SK-N-SH (cell line): ENCODE results near the gene ERC1. TPM values are rescaled to one million over a fixed set of nuclear protein-coding genes. Genes with fewer than 3 reads are reported as not detected.

ENCODE experiments used
- CTCF ChIA-PET: fragments of 300-600, 350-600 bp; formaldehyde crosslinking; extraction: SDS; loops from one replicate; lab custom pipeline; 2021; lab: Yijun Ruan, JAX
- POLR2A ChIA-PET: fragments of 350-600 bp; sonication (Branson Sonifier 250); formaldehyde crosslinking; extraction: SDS; loops from one replicate; lab custom pipeline; 2020; ENCODE audit warnings: antibody characterized with exemption, inconsistent platforms; lab: Yijun Ruan, JAX
- DNase-seq: peaks from one replicate; pipeline ENCODE4 v3.0.0; 2012
- H2AFZ ChIP-seq: fragments of 200-600 bp; sonication (generic); 2 replicates; pipeline ENCODE4 v1.8.1; 2016; ENCODE audit warnings: antibody characterized with exemption, mild to moderate bottlenecking, low read depth
- H3F3A ChIP-seq: fragments of 200-600 bp; sonication (generic); replicated peaks from 2 replicates; pipeline ENCODE3; 2016; ENCODE audit warnings: antibody characterized with exemption, mild to moderate bottlenecking; ENCODE audit not compliant: insufficient read depth
- H3K27ac ChIP-seq, 2 experiments: fragments of 200-500 bp in 1 of 2; fragments of 200-600 bp in 1 of 2; sonication (Bioruptor generic) in 1 of 2; sonication (generic), shearing (Covaris generic) in 1 of 2; 2 replicates each; pipeline versions ENCODE4 v1.5.1 to v1.6.1; 2014 to 2016; ENCODE audit warnings: low read depth in 2 of 2, inconsistent platforms in 1 of 2, low read length in 1 of 2, mild to moderate bottlenecking in 1 of 2, mixed read lengths in 1 of 2
- H3K27me3 ChIP-seq: fragments of 200-600 bp; sonication (generic), shearing (Covaris generic); 2 replicates; pipeline ENCODE4 v1.6.1; 2016; ENCODE audit warnings: mixed run types; ENCODE audit not compliant: insufficient read depth
- H3K36me3 ChIP-seq, 2 experiments: fragments of 200-500 bp in 1 of 2; fragments of 200-600 bp in 1 of 2; sonication (Bioruptor generic) in 1 of 2; sonication (generic) in 1 of 2; replicated peaks in 1 of 2; 2 replicates each; pipeline versions ENCODE3 to v1.5.1; 2014 to 2016; ENCODE audit warnings: low read length in 1 of 2, mild to moderate bottlenecking in 1 of 2; ENCODE audit not compliant: insufficient read depth in 2 of 2, control insufficient read depth in 1 of 2
- H3K4me1 ChIP-seq, 2 experiments: fragments of 200-500 bp in 1 of 2; fragments of 200-600 bp in 1 of 2; sonication (Bioruptor generic) in 1 of 2; sonication (generic), shearing (Covaris generic) in 1 of 2; 2 replicates each; pipeline versions ENCODE4 v1.5.1 to v1.6.1; 2014 to 2016; ENCODE audit warnings: low read depth in 1 of 2, low read length in 1 of 2, mixed run types in 1 of 2; ENCODE audit not compliant: insufficient read depth in 2 of 2, control insufficient read depth in 1 of 2
- H3K4me2 ChIP-seq: fragments of 200-600 bp; sonication (generic), shearing (Covaris generic); 2 replicates; pipeline ENCODE4 v1.6.1; 2017; ENCODE audit warnings: mixed run types
- H3K4me3 ChIP-seq, 2 experiments: fragments of 200-500 bp in 1 of 2; fragments of 200-600 bp in 1 of 2; sonication (Bioruptor generic) in 1 of 2; sonication (generic), shearing (Covaris generic) in 1 of 2; 2 replicates each; pipeline versions ENCODE4 v1.5.1 to v1.8.1; 2014 to 2016; ENCODE audit warnings: low read depth in 2 of 2, inconsistent platforms in 1 of 2, low read length in 1 of 2, mild to moderate bottlenecking in 1 of 2, mixed read lengths in 1 of 2, moderate library complexity in 1 of 2
- H3K79me2 ChIP-seq: fragments of 200-600 bp; sonication (generic); 2 replicates; pipeline ENCODE4 v1.8.1; 2017; ENCODE audit warnings: mild to moderate bottlenecking; ENCODE audit not compliant: insufficient read depth
- H3K9ac ChIP-seq: fragments of 200-600 bp; sonication (generic); 2 replicates; pipeline ENCODE4 v1.6.1; 2017; ENCODE audit warnings: mixed run types
- H3K9me2 ChIP-seq: fragments of 200-600 bp; sonication (generic); 2 replicates; pipeline ENCODE4 v1.6.1; 2017; ENCODE audit warnings: mixed run types
- H3K9me3 ChIP-seq: fragments of 200-600 bp; sonication (generic); 2 replicates; pipeline ENCODE4 v1.6.1; 2017; ENCODE audit warnings: mixed run types, mild to moderate bottlenecking, moderate library complexity
- H4K20me1 ChIP-seq: fragments of 200-600 bp; sonication (generic); 2 replicates; pipeline ENCODE4 v1.6.1; 2017; ENCODE audit warnings: mild to moderate bottlenecking, mixed run types; ENCODE audit not compliant: insufficient read depth
- ELF1 ChIP-seq: IDR thresholded peaks from 2 replicates; pipeline ENCODE4 v1.4.0; 2012
- EP300 ChIP-seq, 2 experiments: IDR thresholded peaks; 2 replicates each; pipeline versions ENCODE4 v1.4.0 to v1.6.1; 2012; ENCODE audit warnings: borderline replicate concordance in 1 of 2, low read depth in 1 of 2, low read length in 1 of 2
- FOSL2 ChIP-seq: IDR thresholded peaks from 2 replicates; pipeline ENCODE4 v1.4.0; 2012; ENCODE audit warnings: low read depth, mild to moderate bottlenecking, moderate library complexity, borderline replicate concordance
- FOXJ3 ChIP-seq: sonication (generic); formaldehyde crosslinking; IDR thresholded peaks from 2 replicates; pipeline ENCODE4 v1.5.1; 2020; ENCODE audit warnings: mild to moderate bottlenecking, missing genetic modification reagents
- FOXM1 ChIP-seq: IDR thresholded peaks from 2 replicates; pipeline ENCODE4 v1.4.0; 2012; ENCODE audit warnings: low read depth, mild to moderate bottlenecking
- GABPA ChIP-seq: IDR thresholded peaks from 2 replicates; pipeline ENCODE4 v1.4.0; 2012; ENCODE audit warnings: low read depth, mild to moderate bottlenecking
- IRF3 ChIP-seq: fragments of 150-350 bp; IDR thresholded peaks from 2 replicates; pipeline ENCODE4 v1.6.1; 2016; ENCODE audit warnings: mild to moderate bottlenecking, low read depth, low read length
- JUND ChIP-seq: IDR thresholded peaks from 2 replicates; pipeline ENCODE4 v1.4.0; 2012
- MAX ChIP-seq: IDR thresholded peaks from 2 replicates; pipeline ENCODE4 v1.4.0; 2012; ENCODE audit warnings: low read depth
- NFIC ChIP-seq: IDR thresholded peaks from 2 replicates; pipeline ENCODE4 v1.4.0; 2012; ENCODE audit warnings: borderline replicate concordance
- NRF1 ChIP-seq: IDR thresholded peaks from 2 replicates; pipeline ENCODE4 v1.6.1; 2012; ENCODE audit warnings: low read depth, mild to moderate bottlenecking, low read length
- PBX3 ChIP-seq: IDR thresholded peaks from 2 replicates; pipeline ENCODE4; 2012
- POLR2AphosphoS5 ChIP-seq: IDR thresholded peaks from 2 replicates; pipeline ENCODE4 v1.6.1; 2012; ENCODE audit warnings: low read depth, low read length
- RAD21 ChIP-seq: IDR thresholded peaks from 2 replicates; pipeline ENCODE4 v1.6.1; 2012; ENCODE audit warnings: mild to moderate bottlenecking, low read length
- RCOR1 ChIP-seq: fragments of 150-350 bp; IDR thresholded peaks from 2 replicates; pipeline ENCODE4 v1.6.1; 2017; ENCODE audit warnings: antibody characterized with exemption, low read length
- REST ChIP-seq: IDR thresholded peaks from 2 replicates; pipeline ENCODE4 v1.6.1; 2012; ENCODE audit warnings: mild to moderate bottlenecking, low read depth, low read length, moderate library complexity
- SIN3A ChIP-seq: IDR thresholded peaks from 2 replicates; pipeline ENCODE4 v1.6.1; 2012; ENCODE audit warnings: low read depth, mild to moderate bottlenecking, low read length, moderate library complexity, borderline replicate concordance
- SMC3 ChIP-seq: IDR thresholded peaks from 2 replicates; pipeline ENCODE4 v1.6.1; 2012; ENCODE audit warnings: low read depth, low read length, improper control_type of control experiment
- TAF1 ChIP-seq: IDR thresholded peaks from 2 replicates; pipeline ENCODE4 v1.6.1; 2012; ENCODE audit warnings: low read depth, mild to moderate bottlenecking, low read length, moderate library complexity, borderline replicate concordance
- TCF12 ChIP-seq: IDR thresholded peaks from 2 replicates; pipeline ENCODE4 v1.4.0; 2012
- TEAD4 ChIP-seq: IDR thresholded peaks from 2 replicates; pipeline ENCODE4 v1.4.0; 2012; ENCODE audit warnings: mild to moderate bottlenecking, borderline replicate concordance; ENCODE audit not compliant: insufficient read depth
- YY1 ChIP-seq: IDR thresholded peaks from 2 replicates; pipeline ENCODE4 v1.4.0; 2012; ENCODE audit warnings: low read depth, mild to moderate bottlenecking
- WGBS: methylation state at CpG from one replicate; pipeline ENCODE4 v1.1.6; 2017; ENCODE audit warnings: low lambda C conversion rate; 5-methylcytosine and 5-hydroxymethylcytosine counted together
- polyA plus RNA-seq, 3 experiments: library from polyadenylated mRNA; depleted of rRNA; stranded (reverse); fragments of >200 nt; gene quantifications; 2 replicates each; pipeline ENCODE4 v1.2.3, GENCODE V29; 2012

The ERC1 gene
- polyA plus RNA-seq, 1 of the 3 experiments (the other 2 are of a cell fraction), result 7.5 TPM

GRCh38 chr12:1273051-1273450, 282.0 kb downstream of the ERC1 start:
- no peak overlapping the region for H3K4me2 ChIP-seq
- H3K4me3 ChIP-seq, result no peak overlapping the region
- H2AFZ ChIP-seq, result no peak overlapping the region
- no peaks in the 10 kb centered on the region for H3K9me3 ChIP-seq
- ChIA-PET POLR2A (no interaction called here), CTCF (no interaction called here)
- H4K20me1 ChIP-seq, result no peaks in the 10 kb centered on the region
- no peak overlapping the region for H3K27ac ChIP-seq
- TF ChIP-seq NRF1, result no peak
- TF ChIP-seq TAF1, result no peak
- TF ChIP-seq SMC3, result no peak
- TF ChIP-seq PBX3, result no peak
- no peak for TF ChIP-seq RCOR1
- TF ChIP-seq POLR2AphosphoS5, result no peak
- no peak for TF ChIP-seq TEAD4
- no peak for TF ChIP-seq REST
- TF ChIP-seq ELF1, result no peak
- no peak for TF ChIP-seq EP300 (IDR thresholded peaks at IDR 0.05; ENCODE audit: borderline replicate concordance in 1 of 2, low read depth in 1 of 2, low read length in 1 of 2)
- no peak for TF ChIP-seq RAD21
- TF ChIP-seq GABPA, result no peak
- TF ChIP-seq NFIC, result no peak
- TF ChIP-seq JUND, result no peak
- TF ChIP-seq FOXM1, result no peak
- no peak for TF ChIP-seq YY1
- TF ChIP-seq TCF12, result no peak
- no peak for DNase-seq
- H3F3A ChIP-seq, result peaks cover 6% of the 10 kb centered on the region
- no peaks in the 10 kb centered on the region for H3K27me3 ChIP-seq
- H3K36me3 ChIP-seq, result peaks cover 0 to 16% of the 10 kb centered on the region in 2 experiments
- WGBS, result 89% methylated on average over 5 of the region's 5 CpGs
- H3K79me2 ChIP-seq, result no peaks in the 10 kb centered on the region; the same call in 1 of the 2 replicates
- H3K9me2 ChIP-seq, result no peaks in the 10 kb centered on the region
- no peak overlapping the region for H3K9ac ChIP-seq
- no peaks in the 10 kb centered on the region for H3K4me1 ChIP-seq

- no peaks in the 10 kb centered on the region for H3K27me3 ChIP-seq
- no peaks in the 10 kb centered on the region for H3K9me2 ChIP-seq
- ChIA-PET POLR2A (no interaction called here), CTCF (interaction anchor here (0.6 to 0.9 kb wide), 2 partner anchors 130 to 311 kb away, joined by 3 read pairs; no protein-coding TSS in a partner anchor)
- WGBS, result 93% methylated on average over 4 of the region's 4 CpGs
- H3K4me1 ChIP-seq, result peaks cover 3 to 14% of the 10 kb centered on the region in 2 experiments; a peak in 2 of 4 replicates
- H3K9me3 ChIP-seq, result no peaks in the 10 kb centered on the region
- no peak for TF ChIP-seq TEAD4
- TF ChIP-seq FOSL2, result no peak
- TF ChIP-seq RAD21, result no peak
- TF ChIP-seq SIN3A, result no peak
- no peak for TF ChIP-seq FOXJ3 (CRISPR knock-in tag)
- no peak for TF ChIP-seq MAX
- no peak for TF ChIP-seq IRF3
- TF ChIP-seq EP300 (IDR thresholded peaks at IDR 0.05; ENCODE audit: borderline replicate concordance in 1 of 2, low read depth in 1 of 2, low read length in 1 of 2), result no peak
- no peak overlapping the region for H3K4me3 ChIP-seq
- H3K9ac ChIP-seq, result no peak overlapping the region
- no peaks in the 10 kb centered on the region for H3K79me2 ChIP-seq
- H3K36me3 ChIP-seq, result peaks cover 0 to 11% of the 10 kb centered on the region in 2 experiments
- H2AFZ ChIP-seq, result no peak overlapping the region
- no peaks in the 10 kb centered on the region for H4K20me1 ChIP-seq
- H3K27ac ChIP-seq, result no peak overlapping the region
- H3F3A ChIP-seq, result peaks cover 3% of the 10 kb centered on the region
- no peak overlapping the region for H3K4me2 ChIP-seq
- no peak for DNase-seq
These were observed 286.9 kb downstream of the ERC1 start for GRCh38 chr12:1277905-1278304.
